Pulmonary artery endothelial cell (primary cell): ENCODE results near the gene KRTAP9-6. TPM values are rescaled to one million over a fixed set of nuclear protein-coding genes. Genes with fewer than 3 reads are reported as not detected.
"Not testable (repeated sequence)": the region's sequence is repeated elsewhere in the genome, so short reads cannot be mapped to it uniquely, and the experiment has no call there.

ENCODE experiments used
- DNase-seq: peaks from one replicate; pipeline ENCODE4 v3.0.0-alpha.2; 2011; ENCODE audit warnings: low read depth, low spot score
- total RNA-seq: library from RNA; depleted of rRNA; stranded (reverse); fragments of >200 nt; gene quantifications from 2 replicates; pipeline ENCODE4 v1.2.3, GENCODE V29; 2014

KRTAP9-6 gene
- not detected in 2 replicates for total RNA-seq

GRCh38 chr17:41265078-41265477 is at the start of gene KRTAP9-6:
KRTAP9-6 (plus strand) TSS chr17:41265378; CDS start chr17:41265378, 0 bp downstream.
- DNase-seq: no peak

- no peak for DNase-seq
These were observed 49.5 kb upstream of the KRTAP9-6 start for GRCh38 chr17:41215681-41216080.

- no peak for DNase-seq
These were observed 41.4 kb upstream of the KRTAP9-6 start for GRCh38 chr17:41223821-41224220.

- no peak for DNase-seq
These were observed 39.1 kb upstream of the KRTAP9-6 start for GRCh38 chr17:41226051-41226450.

GRCh38 chr17:41226598-41227095 is 38.5 kb upstream of the KRTAP9-6 start, which contains the start of gene KRTAP9-2:
KRTAP9-2 (plus strand) TSS chr17:41226648; CDS start chr17:41226655, 7 bp downstream.
- DNase-seq: not testable (repeated sequence)

- no peak for DNase-seq
These were observed 35.1 kb upstream of the KRTAP9-6 start for GRCh38 chr17:41230094-41230493.

- DNase-seq: no peak
These were observed 33.4 kb upstream of the KRTAP9-6 start for GRCh38 chr17:41231731-41232130.

GRCh38 chr17:41232399-41233105 is 32.6 kb upstream of the KRTAP9-6 start, which contains the start of gene KRTAP9-3:
KRTAP9-3 (plus strand) TSS chr17:41232449; CDS start chr17:41232502, 53 bp downstream.
- DNase-seq: not testable (repeated sequence)

GRCh38 chr17:41237116-41237515 is 28.1 kb upstream of the KRTAP9-6 start:
- not testable (repeated sequence) for DNase-seq

GRCh38 chr17:41237949-41238437 is 27.2 kb upstream of the KRTAP9-6 start, which contains the start of gene KRTAP9-8:
KRTAP9-8 (plus strand) TSS chr17:41237999; CDS start chr17:41238052, 53 bp downstream.
- DNase-seq: not testable (repeated sequence)

- DNase-seq: not testable (repeated sequence)
These were observed 18.0 kb upstream of the KRTAP9-6 start for GRCh38 chr17:41246995-41247787.

GRCh38 chr17:41249637-41250240 is 15.4 kb upstream of the KRTAP9-6 start, which contains the start of gene KRTAP9-4:
KRTAP9-4 (plus strand) TSS chr17:41249687; CDS start chr17:41249721, 34 bp downstream.
- not testable (repeated sequence) for DNase-seq

- DNase-seq: no peak
These were observed 13.9 kb upstream of the KRTAP9-6 start for GRCh38 chr17:41251261-41251660.

- DNase-seq: no peak
These were observed 10.3 kb upstream of the KRTAP9-6 start for GRCh38 chr17:41254861-41255260.

- DNase-seq: not testable (repeated sequence)
These were observed 9.5 kb upstream of the KRTAP9-6 start, which contains the start of gene KRTAP9-9 for GRCh38 chr17:41255381-41256290. KRTAP9-9 (plus strand) TSS chr17:41255384.

GRCh38 chr17:41256291-41256685 is 8.9 kb upstream of the KRTAP9-6 start:
- no peak for DNase-seq

- DNase-seq: no peak
These were observed 6.8 kb upstream of the KRTAP9-6 start for GRCh38 chr17:41258406-41258805.

GRCh38 chr17:41263212-41263611 is 2.0 kb upstream of the KRTAP9-6 start:
- no peak for DNase-seq

- no peak for DNase-seq
These were observed 579 bp upstream of the KRTAP9-6 start for GRCh38 chr17:41264599-41264998.

GRCh38 chr17:41267711-41268110 is 2.5 kb downstream of the KRTAP9-6 start:
- DNase-seq: no peak
